Heart left ventricle (tissue), 16 donors: ENCODE measurements around the gene TMF1. TPM values are rescaled to one million over a fixed set of nuclear protein-coding genes. Genes with fewer than 3 reads are reported as not detected.

Source experiments
- ATAC-seq, 4 donors: fragments of 200-7000 bp; cut with Tn5 transposase; one replicate each; pipeline ENCODE4 v1.9.1; 2020 to 2022; ENCODE audit warnings: moderate library complexity in 4 of 4, mild to moderate bottlenecking in 3 of 4, moderate number of reproducible peaks in 1 of 4
- DNase-seq, 5 donors: peaks; one replicate each; pipeline ENCODE4 v3.0.0-alpha.2; 2020
- H3K27ac ChIP-seq, 12 donors: fragments of 200-600 bp; sonication (generic) in 4 of 12; one replicate each; pipeline versions ENCODE4 v1.5.0 to v1.8.0; 2016 to 2022; ENCODE audit warnings: mild to moderate bottlenecking in 2 of 12
- H3K27me3 ChIP-seq, 9 donors: fragments of 200-600 bp; sonication (generic) in 2 of 9; one replicate each; pipeline versions ENCODE4 v1.5.1 to v1.8.0; 2016 to 2022; ENCODE audit warnings: mild to moderate bottlenecking in 3 of 9
- H3K36me3 ChIP-seq, 9 donors: fragments of 200-600 bp; sonication (generic) in 2 of 9; one replicate each; pipeline versions ENCODE4 v1.5.0 to v1.8.0; 2018 to 2022; ENCODE audit warnings: mild to moderate bottlenecking in 2 of 9
- H3K4me1 ChIP-seq, 12 donors: fragments of 200-600 bp; sonication (generic) in 4 of 12; one replicate each; pipeline versions ENCODE4 v1.5.0 to v1.8.0; 2016 to 2022; ENCODE audit warnings: mild to moderate bottlenecking in 3 of 12
- H3K4me3 ChIP-seq, 12 donors: fragments of 200-600 bp; sonication (generic) in 4 of 12; one replicate each; pipeline versions ENCODE4 v1.5.0 to v1.8.0; 2017 to 2022; ENCODE audit warnings: mild to moderate bottlenecking in 9 of 12, moderate library complexity in 4 of 12
- H3K9me3 ChIP-seq, 12 donors: fragments of 200-600 bp; sonication (generic) in 4 of 12; one replicate each; pipeline versions ENCODE4 v1.5.0 to v1.8.0; 2016 to 2022; ENCODE audit warnings: mild to moderate bottlenecking in 1 of 12
- CTCF ChIP-seq, 12 donors: fragments of 200-600 bp; sonication (generic) in 4 of 12; IDR thresholded peaks; one replicate each; pipeline versions ENCODE4 v1.5.0 to v1.8.0; 2018 to 2022; ENCODE audit warnings: antibody characterized with exemption in 12 of 12, mild to moderate bottlenecking in 5 of 12
- POLR2A ChIP-seq, 2 donors: fragments of 450-650 bp; IDR thresholded peaks; one replicate each; pipeline ENCODE4 v1.6.1; 2017; ENCODE audit warnings: antibody characterized with exemption in 2 of 2, mild to moderate bottlenecking in 2 of 2, moderate library complexity in 2 of 2
- WGBS, 4 donors: extraction: QIAGEN DNeasy Blood & Tissue Kit in 2 of 4; methylation state at CpG; one replicate each; pipeline versions ENCODE4 v1.1.5 to v1.1.7; 2013 to 2018; 5-methylcytosine and 5-hydroxymethylcytosine counted together
- intact Hi-C, 10 donors: fragments of 100-400 bp; cut with DNase I; formaldehyde crosslinking; loops; one replicate each; pipeline versions ENCODE4 v1.11.1 to v1.14.2; 2022
- polyA plus RNA-seq, 2 donors: library from polyadenylated mRNA; stranded (reverse); fragments of 200-250 nt; gene quantifications; one replicate each; pipeline ENCODE4 v1.2.3, GENCODE V29; 2013
- total RNA-seq, 9 donors: library from RNA; depleted of rRNA in 2 of 9; stranded (reverse); fragments of >200 nt in 2 of 9; fragmentation: NEBNext Ultra II Directional in 3 of 9; extraction: Animal tissue kit (Norgen Biotek cat#: 25700) in 3 of 9; gene quantifications; one replicate each; pipeline versions ENCODE4 v1.1.0 to v1.2.4, GENCODE V29; 2016 to 2023
- donor health status: ischemic (EF 13 %, LVEDD 7.1; RV severe dilation, severe dysfunction).
- donor health status: healthy with polysubstance abuse.
- donor health status: DM: no; HTN: yes; CAD: no.
- donor health status: DM: no; HTN: no; CAD: no.
- donor health status: ischemic (EF 25% LVEDD 6.9; RV normal size, moderate dysfunction).
- donor health status: ischemic (EF 25% LVEDD 5.7; RV mildly dilated, moderate dysfunction).
- donor health status: healthy.
- donor health status: DM: yes; HTN: yes; CAD: no.
- donor health status: ischemic (EF 35%, LVEDD 5.7; RV mildly dilated, moderate dysfunction).
- donor health status: nonischemic (EF 11% LVEDD 7.7; RV severe dilation, severe dysfunction).
- donor health status: DM: yes; HTN: yes; CAD: no.
- donor health status: PGD.
- donor health status: ischemic (EF 29% LVEDD 5.4; RV normal size, mild dysfunction).
- donor health status: nonischemic (EF 23%, LVEDD 6.1; RV moderate dilation, normal function).

TMF1 gene
- total and polyA plus RNA-seq, 11 donors, result 4.0 to 23.4 (median 19.2) TPM

- intact Hi-C loops, result loop anchor here in 2 of 10 donors (5.0 kb wide), 2 partner anchors 41 to 71 kb away; partner anchors contain the start of genes ARL6IP5 (in 1 of the 2), TMF1 (in 1 of the 2) and UBA3 (in 1 of the 2)
- no peak for ATAC-seq
- Histone ChIP-seq H3K4me3 (peak overlapping the region in 1 of 12 donors; percentile 91), H3K27me3 (no peaks in the 10 kb centered on the region), H3K36me3 (peaks cover 0 to 54% (median 33%) of the 10 kb centered on the region in 9 donors), H3K9me3 (no peaks in the 10 kb centered on the region), H3K4me1 (peaks cover 0 to 51% (median 24%) of the 10 kb centered on the region in 12 donors), H3K27ac (peak overlapping the region in 7 of 12 donors; percentile 97 to 99 (median 99))
- no peak for TF ChIP-seq CTCF (IDR thresholded peaks at IDR 0.05)
- no peak for TF ChIP-seq POLR2A (IDR thresholded peaks at IDR 0.05)
- 94 to 95% (median 95%) methylated on average over 8 of the region's 8 CpGs for WGBS, 4 donors
- no peak for DNase-seq
Observed at GRCh38 chr3:69011096-69011730, 40.9 kb downstream of the TMF1 start.

GRCh38 chr3:69009559-69010410, 42.3 kb downstream of the TMF1 start:
- no peak for DNase-seq
- intact Hi-C loops, result loop anchor here in 2 of 10 donors (5.0 kb wide), 2 partner anchors 43 to 73 kb away; partner anchors contain the start of genes ARL6IP5 (in 1 of the 2), TMF1 (in 1 of the 2) and UBA3 (in 1 of the 2)
- Histone ChIP-seq H3K36me3 (peaks cover 0 to 68% (median 47%) of the 10 kb centered on the region in 9 donors), H3K4me3 (peak overlapping the region in 1 of 12 donors; percentile 4), H3K9me3 (no peaks in the 10 kb centered on the region), H3K27me3 (no peaks in the 10 kb centered on the region), H3K27ac (peak overlapping the region in 11 of 12 donors; percentile 5 to 63 (median 30)), H3K4me1 (peaks cover 0 to 46% (median 19%) of the 10 kb centered on the region in 12 donors)
- WGBS, 4 donors, result 44 to 74% (median 68%) methylated on average over 3 of the region's 3 CpGs
- ATAC-seq, result peak in 2 of 4 donors; percentile 23 to 49
- no peak for TF ChIP-seq CTCF (IDR thresholded peaks at IDR 0.05)
- TF ChIP-seq POLR2A (IDR thresholded peaks at IDR 0.05), result no peak

- peaks cover 0 to 38% (median 13%) of the 10 kb centered on the region in 12 donors for H3K4me1 ChIP-seq
- H3K36me3 ChIP-seq, result peaks cover 0 to 77% (median 55%) of the 10 kb centered on the region in 9 donors
- no peaks in the 10 kb centered on the region for H3K27me3 ChIP-seq
- H3K27ac ChIP-seq, result peak overlapping the region in 8 of 12 donors; percentile 12 to 55 (median 20)
- H3K4me3 ChIP-seq, result peak overlapping the region in 1 of 12 donors; percentile 4
- no peaks in the 10 kb centered on the region for H3K9me3 ChIP-seq
- intact Hi-C loops, result no loop called here
- no peak for TF ChIP-seq CTCF (IDR thresholded peaks at IDR 0.05)
- no peak for TF ChIP-seq POLR2A (IDR thresholded peaks at IDR 0.05)
- DNase-seq (no peak), ATAC-seq (no peak)
- WGBS, 4 donors, result 49 to 63% (median 62%) methylated on average over 2 of the region's 2 CpGs
Observed at GRCh38 chr3:69008980-69009379, 43.2 kb downstream of the TMF1 start.
